GM23248 (cell line): Measurements from ENCODE around the gene TGFBR1.

ENCODE experiments used
- EZH2 ChIP-seq: fragments of 200-600 bp; sonication (generic); IDR thresholded peaks from 2 replicates; pipeline ENCODE4 v1.6.1; 2018; ENCODE audit warnings: antibody characterized with exemption, mild to moderate bottlenecking; ENCODE audit not compliant: insufficient read depth, poor library complexity, severe bottlenecking
- EZH2phosphoT487 ChIP-seq: fragments of 200-600 bp; sonication (generic); IDR thresholded peaks from 2 replicates; pipeline ENCODE4 v1.6.1; 2018; ENCODE audit warnings: antibody characterized with exemption, moderate library complexity, mild to moderate bottlenecking, low read depth; ENCODE audit not compliant: insufficient read depth

- no peak for TF ChIP-seq EZH2
- no peak for TF ChIP-seq EZH2phosphoT487
Measured at GRCh38 chr9:99106044-99106375, 1.1 kb downstream of the TGFBR1 start.
